HG02678 (cell line): ENCODE results near the gene IRGQ.
A peak's percentile ranks its signal among the peaks of the same experiment; 100 is the strongest.
"Not testable (repeated sequence)": the region's sequence is repeated elsewhere in the genome, so short reads cannot be mapped to it uniquely, and the experiment has no call there.

ENCODE experiments used
- ATAC-seq: cut with Tn5 transposase; IDR thresholded peaks from one replicate; pipeline ENCODE4 v1.9.1; 2021; ENCODE audit warnings: mild to moderate bottlenecking, moderate library complexity; ENCODE audit not compliant: unreplicated experiment

Gene IRGQ

GRCh38 chr19:43598445-43599240 is 2.7 kb upstream of the IRGQ start:
- no peak for ATAC-seq

- ATAC-seq, result no peak
These were observed 1.9 kb upstream of the IRGQ start for GRCh38 chr19:43597876-43598275.

- ATAC-seq, result no peak
These were observed 1.0 kb upstream of the IRGQ start for GRCh38 chr19:43596842-43597461.

- peak; percentile 1 for ATAC-seq
These were observed 332 bp downstream of the IRGQ start for GRCh38 chr19:43595605-43595998.

GRCh38 chr19:43594710-43595604 is 977 bp downstream of the IRGQ start:
- no peak for ATAC-seq

- no peak for ATAC-seq
These were observed 1.7 kb downstream of the IRGQ start for GRCh38 chr19:43594081-43594697.

- no peak for ATAC-seq
These were observed 3.1 kb downstream of the IRGQ start for GRCh38 chr19:43592800-43593350.

GRCh38 chr19:43591904-43592772 is 3.8 kb downstream of the IRGQ start:
- ATAC-seq, result no peak

- no peak for ATAC-seq
These were observed 6.3 kb downstream of the IRGQ start for GRCh38 chr19:43589678-43590077.

- no peak for ATAC-seq
These were observed 6.7 kb downstream of the IRGQ start for GRCh38 chr19:43589277-43589676.

- not testable (repeated sequence) for ATAC-seq
These were observed 8.9 kb downstream of the IRGQ start for GRCh38 chr19:43587029-43587428.

GRCh38 chr19:43586346-43586745 is 9.6 kb downstream of the IRGQ start:
- ATAC-seq, result no peak

GRCh38 chr19:43584484-43584883 is 11.4 kb downstream of the IRGQ start:
- ATAC-seq, result no peak

GRCh38 chr19:43582495-43582894 is 13.4 kb downstream of the IRGQ start:
- no peak for ATAC-seq

- ATAC-seq, result no peak
These were observed 14.5 kb downstream of the IRGQ start for GRCh38 chr19:43581467-43581866.

- no peak for ATAC-seq
These were observed 17.1 kb downstream of the IRGQ start for GRCh38 chr19:43578787-43579186.

GRCh38 chr19:43575955-43576878 is 19.7 kb downstream of the IRGQ start:
- no peak for ATAC-seq

- ATAC-seq, result peak; percentile 95
These were observed 20.6 kb downstream of the IRGQ start, which contains the start of the genes PINLYP and XRCC1 for GRCh38 chr19:43575156-43575950. Gene PINLYP (plus strand): TSS chr19:43575801. CDS start chr19:43577192, 1,391 bp downstream. Gene XRCC1 (minus strand): TSS chr19:43575527. CDS start chr19:43575458, 69 bp downstream.
